Type B pancreatic cell (in vitro differentiated cells): ENCODE measurements around the gene TECR. TPM values are rescaled to one million over a fixed set of nuclear protein-coding genes. Genes with fewer than 3 reads are reported as not detected.

Experiments used
- DNase-seq: peaks from one replicate; pipeline ENCODE4 v3.0.0; 2021; ENCODE audit warnings: mixed read lengths; ENCODE audit not compliant: unreplicated experiment; ENCODE audit errors: extremely low spot score
- H3K27ac Mint-ChIP-seq: 2 replicates; pipeline ENCODE4 v1.8.0; 2021; ENCODE audit warnings: mild to moderate bottlenecking, mixed read lengths
- H3K27me3 Mint-ChIP-seq: 2 replicates; pipeline ENCODE4 v1.8.0; 2021; ENCODE audit warnings: mixed read lengths
- H3K36me3 Mint-ChIP-seq: 2 replicates; pipeline ENCODE4 v1.8.0; 2021; ENCODE audit warnings: mixed read lengths
- H3K4me1 Mint-ChIP-seq: one replicate; pipeline ENCODE4 v1.8.0; 2021; ENCODE audit warnings: mixed read lengths; ENCODE audit not compliant: unreplicated experiment
- H3K4me3 Mint-ChIP-seq: 2 replicates; pipeline ENCODE4 v1.8.0; 2021; ENCODE audit warnings: mild to moderate bottlenecking, mixed read lengths
- H3K9me3 Mint-ChIP-seq: 2 replicates; pipeline ENCODE4 v1.8.0; 2021; ENCODE audit warnings: mixed read lengths
- CTCF ChIP-seq: fragments of 200-600 bp; sonication (generic); conservative IDR thresholded peaks from 2 replicates; pipeline ENCODE4 v1.5.0; 2021; ENCODE audit warnings: antibody characterized with exemption, mild to moderate bottlenecking
- total RNA-seq: library from RNA; stranded (reverse); gene quantifications from 2 replicates; pipeline ENCODE4 v1.2.1, GENCODE V29; 2021; ENCODE audit warnings: low replicate concordance

Gene TECR
- total RNA-seq, 1 donor from 2014 or later: 171 TPM

GRCh38 chr19:14487370-14488125 is 41.8 kb upstream of the TECR start:
- TF ChIP-seq CTCF: no peak
- Mint-ChIP-seq H3K9me3 (no peaks in the 10 kb centered on the region), H3K36me3 (peaks cover 20% of the 10 kb centered on the region), H3K4me1 (peaks cover 4% of the 10 kb centered on the region), H3K27ac (no peak overlapping the region), H3K27me3 (no peaks in the 10 kb centered on the region), H3K4me3 (no peak overlapping the region)
- no peak for DNase-seq

- no peak for TF ChIP-seq CTCF
- Mint-ChIP-seq H3K36me3 (peaks cover 21% of the 10 kb centered on the region), H3K27ac (peak overlapping the region; percentile 86), H3K27me3 (no peaks in the 10 kb centered on the region), H3K9me3 (no peaks in the 10 kb centered on the region), H3K4me3 (peak overlapping the region; percentile 65), H3K4me1 (peaks cover 23% of the 10 kb centered on the region)
- DNase-seq: no peak
Observed at GRCh38 chr19:14492756-14493337, 36.5 kb upstream of the TECR start.

GRCh38 chr19:14494411-14494810 is 35.0 kb upstream of the TECR start:
- no peaks in the 10 kb centered on the region for H3K9me3 Mint-ChIP-seq
- no peaks in the 10 kb centered on the region for H3K27me3 Mint-ChIP-seq
- no peak for DNase-seq
- H3K36me3 Mint-ChIP-seq: peaks cover 17% of the 10 kb centered on the region
- TF ChIP-seq CTCF: no peak
- peak overlapping the region; percentile 93 for H3K4me3 Mint-ChIP-seq
- peak overlapping the region; percentile 97 for H3K27ac Mint-ChIP-seq
- peaks cover 23% of the 10 kb centered on the region for H3K4me1 Mint-ChIP-seq

GRCh38 chr19:14494910-14495671 is 34.3 kb upstream of the TECR start:
- Mint-ChIP-seq H3K36me3 (peaks cover 12% of the 10 kb centered on the region), H3K27ac (peak overlapping the region; percentile 97), H3K4me3 (peak overlapping the region; percentile 93), H3K4me1 (peaks cover 23% of the 10 kb centered on the region), H3K9me3 (no peaks in the 10 kb centered on the region), H3K27me3 (no peaks in the 10 kb centered on the region)
- no peak for DNase-seq
- TF ChIP-seq CTCF: no peak

- Mint-ChIP-seq H3K9me3 (no peaks in the 10 kb centered on the region), H3K4me1 (peaks cover 23% of the 10 kb centered on the region), H3K27me3 (no peaks in the 10 kb centered on the region), H3K27ac (peak overlapping the region; percentile 97), H3K36me3 (peaks cover 12% of the 10 kb centered on the region), H3K4me3 (peak overlapping the region; percentile 93)
- DNase-seq: no peak
- TF ChIP-seq CTCF: no peak
Observed at GRCh38 chr19:14495672-14496028, 33.7 kb upstream of the TECR start.
